Measurements from ENCODE around the gene IL17RE. TPM values are rescaled to one million over a fixed set of nuclear protein-coding genes. Genes with fewer than 3 reads are reported as not detected.

IL17RE gene
- total RNA-seq, 1 donor from 2014 or later = 2.8 TPM

DNA sequence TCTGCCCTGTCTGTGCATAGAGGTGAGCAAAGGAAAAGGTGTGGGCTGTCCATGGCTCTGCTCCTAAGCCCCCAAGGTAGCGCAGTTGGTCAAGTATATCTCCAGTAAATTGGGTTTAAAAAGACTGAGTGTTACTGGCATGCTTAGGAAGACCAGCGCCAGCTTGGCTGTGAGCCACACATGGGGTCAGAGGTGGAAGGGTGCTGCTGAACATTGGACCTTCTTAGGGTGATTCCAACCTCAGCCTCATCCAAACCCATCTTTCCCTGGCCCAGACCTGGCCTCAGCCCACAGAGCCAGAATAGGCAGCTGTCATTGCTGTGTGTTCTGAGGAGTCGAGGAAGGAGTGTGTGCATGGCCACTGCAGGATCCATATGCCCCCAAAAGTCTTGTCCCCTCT, 5.6 kb downstream of the IL17RE start:
- TF ChIP-seq, protein P1, sequence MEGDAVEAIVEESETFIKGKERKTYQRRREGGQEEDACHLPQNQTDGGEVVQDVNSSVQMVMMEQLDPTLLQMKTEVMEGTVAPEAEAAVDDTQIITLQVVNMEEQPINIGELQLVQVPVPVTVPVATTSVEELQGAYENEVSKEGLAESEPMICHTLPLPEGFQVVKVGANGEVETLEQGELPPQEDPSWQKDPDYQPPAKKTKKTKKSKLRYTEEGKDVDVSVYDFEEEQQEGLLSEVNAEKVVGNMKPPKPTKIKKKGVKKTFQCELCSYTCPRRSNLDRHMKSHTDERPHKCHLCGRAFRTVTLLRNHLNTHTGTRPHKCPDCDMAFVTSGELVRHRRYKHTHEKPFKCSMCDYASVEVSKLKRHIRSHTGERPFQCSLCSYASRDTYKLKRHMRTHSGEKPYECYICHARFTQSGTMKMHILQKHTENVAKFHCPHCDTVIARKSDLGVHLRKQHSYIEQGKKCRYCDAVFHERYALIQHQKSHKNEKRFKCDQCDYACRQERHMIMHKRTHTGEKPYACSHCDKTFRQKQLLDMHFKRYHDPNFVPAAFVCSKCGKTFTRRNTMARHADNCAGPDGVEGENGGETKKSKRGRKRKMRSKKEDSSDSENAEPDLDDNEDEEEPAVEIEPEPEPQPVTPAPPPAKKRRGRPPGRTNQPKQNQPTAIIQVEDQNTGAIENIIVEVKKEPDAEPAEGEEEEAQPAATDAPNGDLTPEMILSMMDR (IDR thresholded peaks at IDR 0.05; ENCODE audit: insufficient read depth, low read length, poor library complexity, severe bottlenecking) = no peak

DNA sequence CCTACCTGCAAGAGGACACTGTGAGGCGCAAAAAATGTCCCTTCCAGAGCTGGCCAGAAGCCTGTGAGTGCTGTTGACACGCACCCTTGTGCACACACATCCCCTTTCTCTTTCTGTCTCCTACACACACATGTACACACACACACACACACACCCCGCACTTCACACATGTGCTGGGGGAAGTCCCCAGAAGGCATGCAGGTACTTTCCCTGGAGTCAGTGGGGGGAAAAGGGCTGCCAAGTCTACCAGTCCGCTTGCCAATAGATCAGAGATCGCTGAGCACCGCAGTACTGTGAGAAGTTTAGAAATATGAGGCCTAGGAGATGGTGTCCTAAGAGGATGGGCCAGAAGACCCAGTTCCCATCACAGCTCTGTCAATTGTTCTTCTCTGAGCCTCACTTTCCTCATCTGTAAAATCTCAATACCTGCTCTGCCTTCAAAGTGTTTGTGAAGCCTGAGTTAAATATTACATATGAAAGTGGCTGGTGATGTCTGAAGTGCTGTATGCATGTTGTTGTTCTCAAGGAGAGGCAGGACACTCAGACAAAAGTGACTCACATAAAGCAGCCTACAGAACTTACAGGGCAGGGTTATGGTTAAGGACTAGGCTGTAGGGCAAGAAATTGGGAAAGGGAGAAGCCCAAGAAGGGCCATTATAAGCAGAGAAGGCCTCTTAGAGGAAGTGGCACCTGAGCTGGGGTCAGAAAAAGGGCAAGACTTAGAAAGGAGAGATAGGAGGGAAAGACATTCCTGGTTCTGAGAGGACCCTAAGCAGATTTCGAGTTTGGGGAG, 6.8 kb downstream of the IL17RE start:
- Histone ChIP-seq H3K27me3 (ENCODE audit: control insufficient read depth, insufficient read depth, low read length) (no peaks in the 10 kb centered on the region), H3K4me3 (ENCODE audit: low read depth, low read length) (no peak overlapping the region), H3K36me3 (ENCODE audit: control insufficient read depth, insufficient read depth, low read length) (no peaks in the 10 kb centered on the region)
- TF ChIP-seq, protein P1 (IDR thresholded peaks at IDR 0.05; ENCODE audit: insufficient read depth, low read length, poor library complexity, severe bottlenecking) = no peak
- no peak for DNase-seq (ENCODE audit: low read depth)

More for the DNA sequence above, 5.6 kb downstream of the IL17RE start:
- no peak overlapping the region for H3K4me3 ChIP-seq (ENCODE audit: low read depth, low read length)
- no peaks in the 10 kb centered on the region for H3K27me3 ChIP-seq (ENCODE audit: control insufficient read depth, insufficient read depth, low read length)
- no peaks in the 10 kb centered on the region for H3K36me3 ChIP-seq (ENCODE audit: control insufficient read depth, insufficient read depth, low read length)
- DNase-seq (ENCODE audit: low read depth) = no peak

DNA sequence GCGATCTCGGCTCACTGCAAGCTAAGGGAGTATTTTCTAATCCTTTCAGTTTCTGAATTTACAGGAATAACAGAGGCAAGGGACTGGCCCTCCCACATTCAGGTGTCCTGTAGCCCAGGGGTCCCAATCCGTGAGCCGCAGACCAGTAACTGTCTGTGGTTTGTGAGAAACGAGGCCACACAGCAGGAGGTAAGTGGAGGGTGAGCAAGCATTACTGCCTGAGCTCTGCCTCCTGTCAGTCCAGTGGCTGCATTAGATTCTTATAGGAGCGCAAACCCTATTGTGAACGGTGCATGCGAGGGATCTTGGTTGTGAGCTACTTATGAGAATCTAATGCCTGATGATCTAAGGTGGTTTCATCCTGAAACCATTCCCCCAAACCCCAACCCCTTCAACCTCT, 9.2 kb downstream of the IL17RE start:
- Histone ChIP-seq H3K36me3 (ENCODE audit: control insufficient read depth, insufficient read depth, low read length) (no peaks in the 10 kb centered on the region), H3K4me3 (ENCODE audit: low read depth, low read length) (no peak overlapping the region), H3K27me3 (ENCODE audit: control insufficient read depth, insufficient read depth, low read length) (no peaks in the 10 kb centered on the region)
- TF ChIP-seq, protein P1 (IDR thresholded peaks at IDR 0.05; ENCODE audit: insufficient read depth, low read length, poor library complexity, severe bottlenecking) = no peak
- no peak for DNase-seq (ENCODE audit: low read depth)

DNA sequence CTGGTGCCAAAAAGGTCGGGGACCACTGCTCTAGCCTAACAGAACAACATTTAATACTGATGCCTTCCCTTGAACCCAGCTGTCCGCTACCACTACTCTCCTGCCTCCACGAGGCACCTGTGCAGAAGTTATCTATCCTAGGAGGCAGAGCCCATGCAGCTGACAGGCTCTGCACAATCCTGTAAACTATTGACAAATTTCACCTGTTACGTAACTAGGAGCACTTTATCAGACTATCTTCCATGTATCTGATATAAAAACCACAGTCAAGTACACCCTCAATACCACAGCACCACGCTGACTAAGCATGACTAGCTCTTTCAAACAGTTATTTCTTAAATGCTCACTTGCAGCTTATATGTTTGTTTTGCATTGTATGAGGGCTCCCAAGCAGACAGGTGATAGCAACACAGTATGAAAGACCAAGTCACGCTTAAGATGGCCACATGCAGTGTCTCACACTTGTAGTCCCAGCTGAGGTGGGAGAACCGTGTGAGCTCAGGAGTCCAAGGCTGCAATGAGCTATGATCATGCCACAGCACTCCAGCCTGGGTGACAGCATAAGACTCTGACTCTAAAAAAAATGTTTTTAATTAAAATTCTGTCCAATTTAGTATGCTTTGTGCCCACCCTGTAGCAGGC, 9.8 kb downstream of the IL17RE start:
- TF ChIP-seq, protein P1 (IDR thresholded peaks at IDR 0.05; ENCODE audit: insufficient read depth, low read length, poor library complexity, severe bottlenecking) = no peak
- H3K27me3 ChIP-seq (ENCODE audit: control insufficient read depth, insufficient read depth, low read length) = no peaks in the 10 kb centered on the region
- no peak for DNase-seq (ENCODE audit: low read depth)
- H3K36me3 ChIP-seq (ENCODE audit: control insufficient read depth, insufficient read depth, low read length) = no peaks in the 10 kb centered on the region
- H3K4me3 ChIP-seq (ENCODE audit: low read depth, low read length) = no peak overlapping the region

DNA sequence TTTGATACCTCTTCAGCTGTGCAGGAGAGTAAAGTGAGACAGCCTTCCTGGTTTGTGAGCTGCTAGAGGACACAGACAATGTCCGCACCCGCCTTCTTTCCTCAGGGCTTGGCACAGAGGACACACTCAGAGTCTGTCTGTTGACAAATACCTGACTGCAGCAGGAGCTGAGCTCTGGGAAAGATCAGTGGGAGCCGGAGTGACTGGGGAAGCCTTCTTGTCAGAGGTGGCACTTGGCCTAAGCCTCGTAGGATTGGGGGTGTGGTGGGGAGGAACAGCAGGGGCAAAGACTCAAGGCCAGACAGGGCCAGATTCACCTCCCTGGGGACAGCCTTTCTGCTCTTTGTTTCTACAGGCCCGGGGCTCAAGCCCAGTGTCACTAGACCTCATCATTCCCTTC, 11.0 kb downstream of the IL17RE start:
- Histone ChIP-seq H3K36me3 (ENCODE audit: control insufficient read depth, insufficient read depth, low read length) (no peaks in the 10 kb centered on the region), H3K27me3 (ENCODE audit: control insufficient read depth, insufficient read depth, low read length) (no peaks in the 10 kb centered on the region), H3K4me3 (ENCODE audit: low read depth, low read length) (no peak overlapping the region)
- TF ChIP-seq, protein P1 (IDR thresholded peaks at IDR 0.05; ENCODE audit: insufficient read depth, low read length, poor library complexity, severe bottlenecking) = no peak
- DNase-seq (ENCODE audit: low read depth) = no peak

Data from kidney epithelial cell (primary cell).